Measurements from ENCODE around the gene CMIP. TPM values are rescaled to one million over a fixed set of nuclear protein-coding genes. Genes with fewer than 3 reads are reported as not detected.

CMIP gene
- polyA plus RNA-seq, 1 experiment: 2.7 TPM

DNA sequence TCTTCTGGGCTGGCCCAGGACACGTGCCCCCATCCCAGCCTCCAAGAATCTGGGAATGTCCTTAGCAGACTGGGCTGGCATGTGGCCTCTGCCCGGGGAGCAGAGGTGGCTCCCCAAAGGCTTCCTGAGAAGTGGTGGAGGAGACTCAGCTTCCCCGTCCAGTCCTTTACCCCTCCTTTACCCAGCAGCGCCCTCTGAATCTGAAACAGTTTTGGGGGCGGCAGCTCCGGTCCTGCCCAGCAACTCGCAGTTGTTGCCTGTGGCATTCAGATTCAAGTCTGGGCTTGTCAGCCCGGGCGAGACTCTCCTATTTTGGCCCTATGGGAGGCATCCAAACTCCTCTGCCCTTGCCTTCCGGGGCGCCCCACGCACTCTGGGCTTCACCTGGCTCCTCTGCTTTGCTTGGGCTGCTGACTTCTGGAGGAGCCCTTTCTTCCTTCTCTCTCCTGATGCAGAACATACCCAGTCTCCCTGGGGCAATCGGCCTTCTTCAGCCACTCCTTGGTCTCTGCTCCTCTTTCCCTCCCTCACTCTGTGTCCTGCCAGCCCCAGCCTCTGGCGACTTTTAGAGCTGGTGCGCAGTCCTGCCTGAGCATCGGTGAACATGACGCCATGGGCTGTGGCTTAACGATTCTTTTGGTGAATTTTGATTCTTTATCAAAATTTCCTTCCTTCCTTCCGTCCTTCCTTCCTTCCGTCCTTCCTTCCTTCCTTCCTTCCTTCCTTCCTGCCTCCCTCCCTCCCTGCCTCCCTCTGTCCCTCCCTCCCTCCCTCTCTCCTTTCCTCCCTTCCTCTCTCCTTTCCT, 55.2 kb downstream of the CMIP start:
- ChIA-PET CTCF (no interaction called here), POLR2A (no interaction called here)
- Histone ChIP-seq H3K4me3 (ENCODE audit: low read depth, low read length) (no peak overlapping the region), H3K27me3 (ENCODE audit: control insufficient read depth, insufficient read depth, low read length) (no peaks in the 10 kb centered on the region), H3K9me3 (ENCODE audit: control insufficient read depth, insufficient read depth, low read length) (no peaks in the 10 kb centered on the region), H3K27ac (ENCODE audit: low read depth, low read length) (peak overlapping the region; percentile 11)
- no peak for DNase-seq (ENCODE audit: low read depth, low spot score)
- TF ChIP-seq, protein P1, sequence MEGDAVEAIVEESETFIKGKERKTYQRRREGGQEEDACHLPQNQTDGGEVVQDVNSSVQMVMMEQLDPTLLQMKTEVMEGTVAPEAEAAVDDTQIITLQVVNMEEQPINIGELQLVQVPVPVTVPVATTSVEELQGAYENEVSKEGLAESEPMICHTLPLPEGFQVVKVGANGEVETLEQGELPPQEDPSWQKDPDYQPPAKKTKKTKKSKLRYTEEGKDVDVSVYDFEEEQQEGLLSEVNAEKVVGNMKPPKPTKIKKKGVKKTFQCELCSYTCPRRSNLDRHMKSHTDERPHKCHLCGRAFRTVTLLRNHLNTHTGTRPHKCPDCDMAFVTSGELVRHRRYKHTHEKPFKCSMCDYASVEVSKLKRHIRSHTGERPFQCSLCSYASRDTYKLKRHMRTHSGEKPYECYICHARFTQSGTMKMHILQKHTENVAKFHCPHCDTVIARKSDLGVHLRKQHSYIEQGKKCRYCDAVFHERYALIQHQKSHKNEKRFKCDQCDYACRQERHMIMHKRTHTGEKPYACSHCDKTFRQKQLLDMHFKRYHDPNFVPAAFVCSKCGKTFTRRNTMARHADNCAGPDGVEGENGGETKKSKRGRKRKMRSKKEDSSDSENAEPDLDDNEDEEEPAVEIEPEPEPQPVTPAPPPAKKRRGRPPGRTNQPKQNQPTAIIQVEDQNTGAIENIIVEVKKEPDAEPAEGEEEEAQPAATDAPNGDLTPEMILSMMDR (IDR thresholded peaks at IDR 0.05; ENCODE audit: low read depth, low read length): no peak

DNA sequence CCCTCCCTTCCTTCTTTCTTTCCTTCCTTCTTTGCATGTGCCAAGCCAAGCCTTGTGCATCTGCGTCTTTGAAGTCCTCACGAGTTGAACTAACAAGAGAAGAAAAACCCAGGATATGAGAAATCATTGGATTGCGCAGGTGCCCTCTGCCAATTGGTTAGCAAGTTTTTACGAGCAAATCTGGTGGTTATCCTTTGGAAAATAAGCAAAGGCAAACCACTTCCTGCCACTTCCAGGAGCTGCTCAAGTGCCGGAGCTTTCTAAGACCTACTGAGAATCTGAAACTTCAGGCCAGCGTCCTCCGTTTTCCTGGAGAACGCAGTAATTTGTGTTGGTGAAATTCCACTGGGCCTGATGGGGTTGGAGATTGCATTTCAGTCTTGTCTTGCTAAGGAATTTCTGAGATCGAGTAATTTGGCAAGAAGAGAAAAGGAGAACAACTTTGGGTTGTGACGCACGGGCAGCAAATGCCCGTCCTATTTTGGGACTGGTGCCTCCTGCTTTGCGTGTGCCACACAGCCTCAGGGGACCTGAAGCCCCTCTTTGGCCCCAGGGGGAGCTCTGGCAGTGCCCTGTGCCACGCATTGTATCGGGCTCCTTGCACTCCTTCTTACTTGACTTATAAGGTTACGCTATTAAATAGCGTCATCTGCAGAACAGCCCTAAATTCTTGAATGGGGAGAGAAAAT, 56.4 kb downstream of the CMIP start:
- TF ChIP-seq, protein P1 (IDR thresholded peaks at IDR 0.05; ENCODE audit: low read depth, low read length): no peak
- Histone ChIP-seq H3K4me3 (ENCODE audit: low read depth, low read length) (no peak overlapping the region), H3K27ac (ENCODE audit: low read depth, low read length) (peak overlapping the region; percentile 31), H3K9me3 (ENCODE audit: control insufficient read depth, insufficient read depth, low read length) (no peaks in the 10 kb centered on the region), H3K27me3 (ENCODE audit: control insufficient read depth, insufficient read depth, low read length) (no peaks in the 10 kb centered on the region)
- ChIA-PET POLR2A (interaction anchor here (1.0 kb wide), 1 partner anchor 48 kb away, joined by 3 read pairs; no protein-coding TSS in a partner anchor), CTCF (no interaction called here)
- DNase-seq (ENCODE audit: low read depth, low spot score): no peak

DNA sequence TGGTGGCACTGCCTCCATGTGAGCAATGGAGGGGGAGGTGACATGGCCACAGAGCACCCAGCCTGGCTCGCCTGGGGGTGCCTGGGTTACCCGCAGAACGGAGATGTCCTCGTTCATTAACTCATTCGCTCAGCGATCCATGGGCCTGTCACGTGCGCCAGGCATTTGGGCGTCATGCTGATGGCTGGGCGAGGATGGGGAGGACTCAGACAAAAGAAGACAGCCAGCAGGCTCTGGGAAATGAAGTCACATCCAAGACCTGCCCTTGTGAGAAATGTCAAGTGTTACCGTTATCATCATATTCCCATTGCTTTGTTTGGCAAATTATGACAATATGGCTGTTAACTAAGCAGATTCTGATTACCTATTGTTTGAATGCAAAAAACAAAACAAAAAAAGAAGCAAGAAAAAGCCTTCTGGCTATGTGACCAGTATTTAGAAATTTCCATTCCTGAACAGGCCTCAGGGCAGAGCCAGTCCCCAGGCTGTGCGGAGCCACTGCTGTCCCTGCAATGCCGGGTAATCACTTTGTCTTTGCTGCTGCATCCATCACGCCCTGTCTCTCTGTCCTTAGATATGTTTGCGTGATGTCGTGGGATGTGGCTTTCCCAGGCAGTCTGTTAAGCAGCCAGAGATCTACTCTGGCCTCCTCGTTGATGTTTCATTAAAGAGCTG, 57.9 kb downstream of the CMIP start:
- Histone ChIP-seq H3K9me3 (ENCODE audit: control insufficient read depth, insufficient read depth, low read length) (no peaks in the 10 kb centered on the region), H3K27me3 (ENCODE audit: control insufficient read depth, insufficient read depth, low read length) (no peaks in the 10 kb centered on the region), H3K4me3 (ENCODE audit: low read depth, low read length) (no peak overlapping the region), H3K27ac (ENCODE audit: low read depth, low read length) (no peak overlapping the region)
- ChIA-PET CTCF (no interaction called here), POLR2A (no interaction called here)
- TF ChIP-seq, protein P1 (IDR thresholded peaks at IDR 0.05; ENCODE audit: low read depth, low read length): no peak
- DNase-seq (ENCODE audit: low read depth, low spot score): no peak

DNA sequence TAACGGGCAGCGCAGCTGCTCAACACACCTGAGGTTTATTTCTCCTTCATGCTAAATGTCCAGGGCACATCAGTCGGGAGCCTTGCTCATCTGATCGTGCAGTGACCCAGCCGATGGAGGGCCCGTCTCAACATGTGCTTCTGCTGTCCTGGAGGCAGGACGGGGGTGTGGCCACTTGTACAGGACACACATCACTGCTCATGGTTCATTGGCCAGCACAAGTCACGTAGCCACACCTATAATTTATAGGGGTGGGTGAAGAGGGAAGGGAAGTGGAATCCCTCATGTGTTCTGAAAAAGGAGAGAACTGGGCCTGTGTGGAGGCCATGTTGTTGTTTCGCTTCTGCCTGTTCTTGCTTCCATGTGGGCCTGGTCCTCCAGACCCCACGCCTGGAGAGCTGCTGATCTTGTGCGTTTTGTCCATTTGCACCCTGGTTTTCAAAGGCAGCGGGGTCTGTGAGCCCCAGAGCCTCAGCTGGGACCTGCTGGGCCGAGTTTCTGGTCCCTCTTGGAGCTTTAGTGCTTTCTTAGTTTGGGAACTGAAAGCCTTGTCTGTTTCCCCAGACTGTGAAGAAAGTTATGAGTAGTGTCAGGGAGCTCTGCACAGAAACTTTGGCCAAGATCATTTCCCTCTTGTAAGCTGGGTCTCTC, 60.5 kb downstream of the CMIP start:
- POLR2A ChIA-PET: interaction anchor here (0.7 kb wide), 1 partner anchor 14 kb away, joined by 18 read pairs; no protein-coding TSS in a partner anchor

More for the DNA sequence above, 60.5 kb downstream of the CMIP start:
- CTCF ChIA-PET: no interaction called here
- H3K27ac ChIP-seq (ENCODE audit: low read depth, low read length): no peak overlapping the region
- no peak overlapping the region for H3K4me3 ChIP-seq (ENCODE audit: low read depth, low read length)
- no peaks in the 10 kb centered on the region; the same call in 1 of the 2 replicates for H3K9me3 ChIP-seq (ENCODE audit: control insufficient read depth, insufficient read depth, low read length)
- TF ChIP-seq, protein P1 (IDR thresholded peaks at IDR 0.05; ENCODE audit: low read depth, low read length): no peak
- no peaks in the 10 kb centered on the region for H3K27me3 ChIP-seq (ENCODE audit: control insufficient read depth, insufficient read depth, low read length)
- DNase-seq (ENCODE audit: low read depth, low spot score): no peak
